ACC112 (cell line): ENCODE measurements around the gene ATRNL1.
A peak's percentile ranks its signal among the peaks of the same experiment; 100 is the strongest.

Source experiments
- H2AFZ ChIP-seq: fragments of 200-600 bp; sonication (generic); one replicate; pipeline ENCODE4 v1.6.0; 2017; ENCODE audit warnings: antibody characterized with exemption, low read length; ENCODE audit not compliant: unreplicated experiment
- H3K27ac ChIP-seq: fragments of 200-600 bp; sonication (generic); 2 replicates; pipeline ENCODE4 v1.5.1; 2014; ENCODE audit warnings: low read depth, mild to moderate bottlenecking, antibody characterized with exemption, low read length, moderate library complexity
- H3K27me3 ChIP-seq: fragments of 200-600 bp; sonication (generic); 2 replicates; pipeline ENCODE4 v1.6.1; 2014; ENCODE audit warnings: mild to moderate bottlenecking, antibody characterized with exemption, low read length, moderate library complexity, mixed read lengths; ENCODE audit not compliant: insufficient read depth
- H3K36me3 ChIP-seq: fragments of 200-600 bp; sonication (generic); 2 replicates; pipeline ENCODE4 v1.6.1; 2016; ENCODE audit warnings: mild to moderate bottlenecking, antibody characterized with exemption, low read length, moderate library complexity, mixed read lengths; ENCODE audit not compliant: insufficient read depth
- H3K4me1 ChIP-seq: fragments of 200-600 bp; sonication (generic); one replicate; pipeline ENCODE4 v1.6.1; 2016; ENCODE audit warnings: low read length, mixed read lengths; ENCODE audit not compliant: insufficient read depth, unreplicated experiment, control insufficient read depth
- H3K4me3 ChIP-seq: fragments of 200-600 bp; sonication (generic); 2 replicates; pipeline ENCODE4 v1.5.1; 2014; ENCODE audit warnings: mild to moderate bottlenecking, low read depth, low read length
- H3K79me2 ChIP-seq: fragments of 200-600 bp; sonication (generic); one replicate; pipeline ENCODE4 v1.6.0; 2016; ENCODE audit warnings: low read length; ENCODE audit not compliant: control insufficient read depth, unreplicated experiment, insufficient read depth

Gene ATRNL1

DNA sequence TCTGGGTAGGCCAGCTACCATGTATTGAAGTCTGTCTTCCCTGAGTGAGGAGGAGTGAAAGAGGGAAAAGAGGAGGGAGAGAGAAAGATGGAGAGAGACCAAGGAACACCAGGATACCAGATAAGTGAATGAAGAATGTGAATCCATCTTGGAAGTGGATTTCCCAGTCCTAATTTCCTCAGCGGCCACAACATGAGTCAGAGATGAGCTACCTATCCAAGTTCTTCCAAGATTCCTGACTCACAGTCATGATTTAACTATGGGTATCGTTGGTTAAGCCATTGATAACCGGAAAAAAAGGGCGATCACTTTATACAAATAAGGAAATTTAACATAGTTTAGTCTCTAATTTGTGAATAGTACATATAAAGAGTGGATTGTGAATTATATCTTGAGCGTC lies 561.8 kb downstream of the ATRNL1 start:
- H3K27ac ChIP-seq, result no peak overlapping the region

GRCh38 chr10:115657161-115657860 lies 564.1 kb downstream of the ATRNL1 start:
- H3K4me3 ChIP-seq, result no peak overlapping the region
- H3K27me3 ChIP-seq, result no peaks in the 10 kb centered on the region
- peaks cover 19% of the 10 kb centered on the region for H3K4me1 ChIP-seq
- no peak overlapping the region for H2AFZ ChIP-seq
- no peaks in the 10 kb centered on the region for H3K36me3 ChIP-seq
- peak overlapping the region; percentile 58 for H3K27ac ChIP-seq
- H3K79me2 ChIP-seq, result no peaks in the 10 kb centered on the region

More for the DNA sequence above, 561.8 kb downstream of the ATRNL1 start:
- Histone ChIP-seq H3K4me1 (peaks cover 12% of the 10 kb centered on the region), H3K27me3 (no peaks in the 10 kb centered on the region), H3K36me3 (no peaks in the 10 kb centered on the region), H2AFZ (no peak overlapping the region), H3K79me2 (no peaks in the 10 kb centered on the region), H3K4me3 (no peak overlapping the region)

DNA sequence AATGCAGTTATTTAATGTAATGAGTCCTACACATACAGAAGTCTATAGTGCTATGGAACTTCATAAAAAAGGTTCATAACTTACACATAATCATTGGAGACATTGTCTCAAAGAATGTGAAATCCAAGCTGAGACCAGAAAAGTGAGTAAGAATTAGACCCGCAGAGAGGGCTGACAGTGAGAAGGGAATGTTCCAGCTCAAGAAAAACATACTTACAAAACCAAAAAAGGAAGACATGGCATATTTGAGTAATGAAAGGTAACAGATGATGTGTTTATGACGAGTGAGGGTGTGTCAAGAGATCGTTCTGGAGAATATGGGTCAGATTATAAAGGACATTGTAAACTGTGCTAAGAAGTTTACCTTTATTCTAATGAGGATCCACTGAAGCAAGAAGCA lies 566.5 kb downstream of the ATRNL1 start:
- Histone ChIP-seq H3K79me2 (no peaks in the 10 kb centered on the region), H3K4me1 (peaks cover 19% of the 10 kb centered on the region), H3K27me3 (no peaks in the 10 kb centered on the region), H3K36me3 (no peaks in the 10 kb centered on the region), H3K27ac (peak overlapping the region; percentile 84), H2AFZ (no peak overlapping the region), H3K4me3 (peak overlapping the region; percentile 34; the same call in 1 of the 2 replicates)

GRCh38 chr10:115660391-115660790 lies 567.2 kb downstream of the ATRNL1 start:
- no peaks in the 10 kb centered on the region for H3K79me2 ChIP-seq
- H3K36me3 ChIP-seq, result no peaks in the 10 kb centered on the region
- H3K4me1 ChIP-seq, result peaks cover 19% of the 10 kb centered on the region
- peak overlapping the region; percentile 34; the same call in 1 of the 2 replicates for H3K4me3 ChIP-seq
- H3K27me3 ChIP-seq, result no peaks in the 10 kb centered on the region
- no peak overlapping the region for H2AFZ ChIP-seq
- peak overlapping the region; percentile 84 for H3K27ac ChIP-seq

DNA sequence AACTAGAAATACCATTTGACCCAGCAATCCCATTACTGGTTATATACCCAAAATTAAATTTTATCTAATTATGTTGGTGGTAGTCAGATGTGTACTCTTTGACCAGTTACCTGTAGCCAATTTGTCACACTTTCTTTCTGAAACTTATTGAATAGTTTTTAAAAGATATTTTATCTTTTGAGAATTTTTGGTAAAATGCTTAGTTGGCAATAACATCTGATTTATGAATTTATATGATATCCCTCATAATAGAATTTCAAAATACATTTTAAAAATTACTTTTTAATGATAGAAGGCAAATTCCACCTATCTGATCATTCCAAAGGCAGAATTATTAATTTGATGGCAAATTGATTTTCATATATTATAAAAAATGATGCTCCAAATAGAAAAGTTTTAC lies 569.3 kb downstream of the ATRNL1 start:
- Histone ChIP-seq H3K4me3 (no peak overlapping the region), H3K36me3 (no peaks in the 10 kb centered on the region), H3K79me2 (no peaks in the 10 kb centered on the region), H2AFZ (no peak overlapping the region), H3K27ac (no peak overlapping the region), H3K27me3 (no peaks in the 10 kb centered on the region), H3K4me1 (peaks cover 16% of the 10 kb centered on the region)

- peaks cover under 1% of the 10 kb centered on the region for H3K4me1 ChIP-seq
- no peaks in the 10 kb centered on the region for H3K36me3 ChIP-seq
- no peak overlapping the region for H3K4me3 ChIP-seq
- no peaks in the 10 kb centered on the region for H3K79me2 ChIP-seq
- H3K27ac ChIP-seq, result peak overlapping the region; percentile 30; the same call in 1 of the 2 replicates
- no peak overlapping the region for H2AFZ ChIP-seq
- H3K27me3 ChIP-seq, result no peaks in the 10 kb centered on the region
These were observed 572.4 kb downstream of the ATRNL1 start for GRCh38 chr10:115665549-115665948.

- Histone ChIP-seq H3K27me3 (no peaks in the 10 kb centered on the region), H3K79me2 (no peaks in the 10 kb centered on the region), H3K27ac (no peak overlapping the region), H2AFZ (no peak overlapping the region), H3K36me3 (no peaks in the 10 kb centered on the region), H3K4me3 (no peak overlapping the region), H3K4me1 (no peaks in the 10 kb centered on the region)
These were observed 581.3 kb downstream of the ATRNL1 start for GRCh38 chr10:115674496-115674895.

DNA sequence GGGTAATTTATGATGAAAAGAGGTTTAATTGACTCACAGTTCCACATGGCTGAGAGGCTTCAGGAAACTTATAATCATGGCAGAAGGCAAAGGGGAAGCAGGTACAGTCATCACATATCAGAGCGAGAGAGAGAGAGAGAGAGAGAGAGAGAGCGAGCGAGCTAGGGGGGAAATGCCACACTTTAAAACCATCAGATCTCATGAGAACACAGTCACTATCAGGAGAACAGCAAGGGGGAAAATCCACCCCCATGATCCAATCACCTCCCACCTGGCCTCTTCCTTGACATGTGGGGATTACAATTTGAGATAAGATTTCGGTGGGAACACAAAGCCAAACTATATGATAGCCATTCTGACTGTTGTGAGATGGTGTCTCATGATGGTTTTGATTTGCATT lies 603.6 kb downstream of the ATRNL1 start:
- Histone ChIP-seq H2AFZ (no peak overlapping the region), H3K36me3 (no peaks in the 10 kb centered on the region), H3K27ac (no peak overlapping the region), H3K27me3 (no peaks in the 10 kb centered on the region), H3K4me3 (no peak overlapping the region), H3K79me2 (no peaks in the 10 kb centered on the region), H3K4me1 (no peaks in the 10 kb centered on the region)

DNA sequence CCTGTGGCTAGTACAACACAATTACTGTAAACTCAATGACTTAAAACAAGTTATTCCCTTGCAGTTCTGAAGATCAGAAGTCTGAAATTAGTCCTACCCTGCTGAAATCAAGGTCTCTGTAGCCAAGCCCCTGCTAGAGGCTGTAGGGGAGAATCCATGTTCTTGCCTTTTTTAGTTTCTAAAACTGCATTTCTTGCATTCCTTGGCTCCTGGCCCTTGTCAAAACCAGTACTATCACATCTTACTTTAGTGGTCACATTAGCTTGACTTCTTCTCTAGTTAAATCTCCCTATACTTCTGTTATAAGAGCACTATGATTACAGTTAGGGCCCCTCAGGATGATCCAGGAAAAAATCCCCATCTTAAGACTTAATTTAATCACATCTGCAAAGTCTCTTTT lies 612.9 kb downstream of the ATRNL1 start:
- Histone ChIP-seq H2AFZ (peak overlapping the region; percentile 53), H3K79me2 (no peaks in the 10 kb centered on the region), H3K36me3 (no peaks in the 10 kb centered on the region), H3K27ac (no peak overlapping the region), H3K4me3 (no peak overlapping the region), H3K4me1 (peaks cover 5% of the 10 kb centered on the region), H3K27me3 (no peaks in the 10 kb centered on the region)

DNA sequence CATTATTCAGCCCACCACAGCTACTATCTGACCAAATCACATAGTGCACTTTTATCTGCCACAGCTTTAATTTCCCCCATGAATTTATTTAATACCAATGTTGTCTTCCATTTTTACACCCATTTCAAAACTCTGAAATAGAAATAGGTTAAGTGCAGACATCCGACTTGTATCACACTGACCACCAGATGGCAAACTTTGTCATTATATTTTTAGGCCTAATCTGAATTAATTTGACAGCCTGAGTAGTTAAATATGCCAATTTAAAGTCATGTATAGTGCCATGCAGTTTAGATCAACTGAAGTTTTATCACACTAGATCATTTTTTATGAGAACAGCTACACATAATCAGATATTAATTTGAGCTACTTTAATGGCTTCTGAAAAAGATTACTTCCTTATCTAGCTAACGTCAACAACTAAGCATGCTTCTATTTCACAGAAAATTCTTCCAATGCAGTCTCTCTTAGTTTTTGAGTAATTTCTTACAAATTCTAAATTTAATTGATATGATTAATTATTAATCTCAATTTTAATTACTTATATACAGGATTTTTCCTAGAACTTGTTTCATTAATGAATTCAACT lies 613.4 kb downstream of the ATRNL1 start:
- Histone ChIP-seq H2AFZ (peak overlapping the region; percentile 53), H3K4me1 (peaks cover 5% of the 10 kb centered on the region), H3K79me2 (no peaks in the 10 kb centered on the region), H3K27ac (no peak overlapping the region), H3K36me3 (no peaks in the 10 kb centered on the region), H3K4me3 (no peak overlapping the region), H3K27me3 (no peaks in the 10 kb centered on the region)

- H3K36me3 ChIP-seq, result no peaks in the 10 kb centered on the region
- no peaks in the 10 kb centered on the region for H3K79me2 ChIP-seq
- H2AFZ ChIP-seq, result no peak overlapping the region
- H3K27me3 ChIP-seq, result no peaks in the 10 kb centered on the region
- H3K4me3 ChIP-seq, result no peak overlapping the region
- H3K27ac ChIP-seq, result no peak overlapping the region
- peaks cover 5% of the 10 kb centered on the region for H3K4me1 ChIP-seq
These were observed 617.0 kb downstream of the ATRNL1 start for GRCh38 chr10:115710136-115710535.
